ENCODE measurements around the gene PDGFB.

Gene PDGFB

DNA sequence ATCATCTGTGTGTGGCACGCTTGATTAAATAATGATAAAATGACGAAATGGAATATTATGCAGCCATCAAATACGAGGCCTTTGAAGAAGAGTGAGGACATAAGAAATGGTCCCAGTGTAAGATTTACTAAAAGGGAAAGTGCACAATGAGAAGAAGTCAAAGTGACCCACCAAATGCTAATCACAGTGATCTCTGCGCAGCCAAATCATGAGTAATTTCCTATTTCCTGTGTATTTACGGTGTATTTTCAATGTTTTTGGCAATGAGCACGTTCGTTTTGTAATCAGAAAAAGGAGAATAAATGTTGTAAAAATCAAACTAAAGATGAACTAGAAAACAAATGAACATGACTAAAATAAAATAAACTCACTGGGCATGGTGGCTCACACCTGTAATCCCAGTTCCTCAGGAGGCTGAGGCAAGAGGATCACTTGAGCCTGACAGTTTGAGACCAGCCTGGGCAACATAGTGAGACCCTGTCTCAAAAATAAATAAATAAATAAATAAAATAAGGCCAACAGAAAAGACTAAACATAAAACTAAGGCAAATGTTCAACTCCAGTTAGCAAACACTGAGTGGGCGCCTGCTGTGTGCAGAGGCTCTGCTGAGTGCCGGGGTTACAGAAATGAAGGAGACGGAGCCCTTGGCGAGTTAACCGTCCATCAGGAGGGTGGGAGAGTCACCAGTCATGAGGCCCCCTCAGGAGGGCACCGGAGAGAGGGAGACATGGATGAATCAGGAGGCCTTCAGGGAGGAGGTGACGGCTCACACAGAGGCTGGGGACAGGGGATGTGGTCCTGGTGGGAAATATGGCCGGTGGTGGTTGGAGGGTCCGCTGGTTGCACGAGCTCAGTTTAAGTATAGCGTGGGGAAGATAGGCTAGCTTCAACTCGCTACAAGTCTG lies 66.3 kb downstream of the PDGFB start:
- FAIRE-seq, result no peak
- DNase-seq (ENCODE audit: insufficient read length, low spot score), result no peak

DNA sequence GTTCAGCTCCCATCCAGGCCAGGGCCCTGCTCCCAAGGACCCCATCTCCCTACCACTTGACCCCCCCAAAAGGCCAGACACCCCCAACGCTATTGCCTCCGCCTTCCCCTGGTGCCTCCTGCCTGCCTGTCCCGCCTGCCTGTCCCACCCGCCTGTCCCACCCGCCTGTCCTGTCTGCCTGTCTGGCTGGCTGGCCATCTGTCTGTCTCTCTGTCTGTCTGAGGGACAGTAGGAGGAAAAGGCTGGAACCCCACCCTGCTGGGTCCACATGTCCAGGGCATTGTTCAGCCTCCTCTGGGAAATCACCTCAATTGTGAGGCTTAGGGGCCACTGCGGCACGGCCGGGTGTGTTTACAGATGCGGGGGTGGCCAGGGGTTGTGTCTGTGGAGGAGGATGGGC lies 67.0 kb downstream of the PDGFB start:
- no peak for DNase-seq (ENCODE audit: insufficient read length, low spot score)
- no peak for FAIRE-seq

DNA sequence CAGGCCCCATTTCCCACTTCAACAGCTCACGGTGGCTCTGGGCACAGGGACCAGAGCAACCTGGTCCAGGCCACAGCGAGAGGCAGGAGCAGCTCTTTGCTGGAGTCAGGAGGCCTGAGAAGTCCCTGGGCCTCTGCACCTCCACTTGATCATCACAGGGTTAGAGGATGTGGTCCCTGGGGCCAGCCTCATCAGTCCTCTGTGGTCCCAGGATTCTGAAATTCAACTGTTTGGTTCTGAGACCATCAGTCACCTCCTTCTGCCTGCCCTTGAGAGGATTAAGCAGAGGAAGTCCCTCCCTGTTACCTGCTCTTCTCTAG lies 67.4 kb downstream of the PDGFB start:
- FAIRE-seq (no peak), DNase-seq (ENCODE audit: insufficient read length, low spot score) (no peak)

DNA sequence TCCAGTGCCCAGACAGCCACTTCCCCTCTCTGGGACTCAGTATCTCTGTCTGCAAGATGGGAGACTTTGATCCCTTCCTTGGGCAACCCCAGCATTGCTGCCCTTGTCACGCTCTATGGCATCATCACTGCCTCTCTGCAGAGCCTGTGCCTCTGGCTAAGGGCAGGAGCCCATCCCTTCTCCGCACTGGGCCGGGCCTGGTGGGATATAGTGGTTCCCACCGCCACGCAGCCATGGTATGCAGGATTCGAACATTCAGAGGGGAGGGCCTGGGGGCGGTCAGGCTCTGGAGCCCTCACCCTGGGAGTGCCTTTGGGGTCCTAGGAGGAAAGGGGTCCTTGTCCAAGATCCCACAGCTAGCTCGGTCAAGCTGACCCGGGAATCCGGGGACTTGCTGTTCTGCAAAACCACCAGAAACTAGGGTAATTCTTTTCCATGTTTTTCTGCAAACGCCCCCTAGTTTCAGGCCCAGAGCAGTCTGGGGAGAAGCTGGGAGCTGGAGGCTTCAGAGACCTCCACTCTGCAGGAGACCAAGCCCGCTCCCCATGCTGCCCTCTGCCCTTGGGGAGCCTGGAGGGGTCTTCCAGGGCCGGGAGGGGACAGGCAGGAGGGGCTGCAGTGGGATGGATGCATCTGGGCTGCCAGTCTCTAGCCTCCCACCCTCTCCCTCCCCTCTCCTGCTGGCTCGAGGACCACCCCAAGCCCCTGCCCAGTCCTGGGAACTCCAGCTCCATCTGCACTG lies 67.9 kb downstream of the PDGFB start:
- FAIRE-seq, result no peak
- no peak for DNase-seq (ENCODE audit: insufficient read length, low spot score)

DNA sequence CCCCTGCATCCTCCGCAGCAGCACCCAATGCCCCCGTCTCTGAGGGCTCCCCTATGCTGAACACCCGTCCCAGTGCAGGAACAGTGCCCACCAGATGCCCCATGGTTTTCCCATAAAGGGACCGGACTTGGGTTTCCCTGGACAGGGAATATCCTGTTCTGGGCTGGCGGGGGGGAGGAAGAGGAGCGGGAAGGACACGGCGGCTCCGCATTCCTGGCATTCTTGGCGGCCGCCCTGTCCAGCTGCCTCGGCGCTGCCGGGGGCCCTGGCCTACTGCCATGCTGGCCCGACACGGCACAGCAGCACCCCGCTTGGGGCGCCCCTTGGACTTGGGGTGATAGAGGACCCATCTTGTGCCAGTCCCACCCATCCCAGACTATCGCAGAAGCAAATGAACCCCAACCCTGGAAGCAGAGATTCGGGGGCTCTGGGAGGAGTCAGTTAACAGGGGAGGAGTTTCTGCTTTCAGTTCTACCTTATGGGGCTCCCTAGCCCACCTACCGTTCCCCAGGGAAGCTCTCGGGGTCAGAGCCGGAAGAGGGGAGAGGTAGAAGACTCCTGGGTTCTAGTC lies 68.6 kb downstream of the PDGFB start:
- peak; percentile 68 for DNase-seq (ENCODE audit: insufficient read length, low spot score)
- FAIRE-seq, result peak; percentile 79

DNA sequence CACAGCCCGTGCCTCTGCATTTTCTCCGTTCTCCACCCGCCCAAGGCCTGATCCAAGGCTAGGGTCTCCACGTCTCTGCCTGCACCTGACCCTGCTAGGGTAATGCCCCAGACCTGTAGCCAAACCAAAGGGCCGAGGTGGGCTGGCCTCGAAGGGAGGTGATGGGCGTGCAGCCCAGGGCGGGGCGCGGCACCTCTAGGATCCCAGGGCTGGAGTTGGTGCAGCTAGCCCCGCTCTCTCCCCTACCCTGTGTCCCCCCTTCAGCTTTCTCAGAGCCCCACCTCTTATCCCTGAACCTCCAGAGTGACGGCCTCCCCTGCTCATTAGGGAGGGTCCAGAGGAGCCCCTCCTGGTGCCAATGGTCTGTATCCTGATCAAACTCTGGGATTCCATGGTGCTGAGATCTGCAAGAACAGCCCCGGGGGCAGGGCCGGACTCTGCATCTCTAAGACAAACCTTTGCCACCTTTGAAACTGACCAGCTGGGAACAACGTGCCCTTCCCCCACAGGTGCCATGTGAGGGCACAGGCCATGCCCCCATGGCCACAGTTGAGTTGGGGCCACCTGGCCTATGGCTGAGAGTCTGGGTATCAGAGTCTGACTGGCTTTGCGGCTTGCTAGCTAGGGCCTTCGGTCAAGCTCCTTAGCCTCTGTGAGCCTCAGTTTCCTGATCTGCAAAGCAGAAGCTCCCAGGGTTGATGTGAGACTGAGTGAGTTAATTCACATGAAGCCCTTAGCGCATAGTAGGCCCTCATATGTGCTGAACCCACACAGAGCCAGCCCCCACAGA lies 69.2 kb downstream of the PDGFB start:
- DNase-seq (ENCODE audit: insufficient read length, low spot score) (no peak), FAIRE-seq (no peak)

DNA sequence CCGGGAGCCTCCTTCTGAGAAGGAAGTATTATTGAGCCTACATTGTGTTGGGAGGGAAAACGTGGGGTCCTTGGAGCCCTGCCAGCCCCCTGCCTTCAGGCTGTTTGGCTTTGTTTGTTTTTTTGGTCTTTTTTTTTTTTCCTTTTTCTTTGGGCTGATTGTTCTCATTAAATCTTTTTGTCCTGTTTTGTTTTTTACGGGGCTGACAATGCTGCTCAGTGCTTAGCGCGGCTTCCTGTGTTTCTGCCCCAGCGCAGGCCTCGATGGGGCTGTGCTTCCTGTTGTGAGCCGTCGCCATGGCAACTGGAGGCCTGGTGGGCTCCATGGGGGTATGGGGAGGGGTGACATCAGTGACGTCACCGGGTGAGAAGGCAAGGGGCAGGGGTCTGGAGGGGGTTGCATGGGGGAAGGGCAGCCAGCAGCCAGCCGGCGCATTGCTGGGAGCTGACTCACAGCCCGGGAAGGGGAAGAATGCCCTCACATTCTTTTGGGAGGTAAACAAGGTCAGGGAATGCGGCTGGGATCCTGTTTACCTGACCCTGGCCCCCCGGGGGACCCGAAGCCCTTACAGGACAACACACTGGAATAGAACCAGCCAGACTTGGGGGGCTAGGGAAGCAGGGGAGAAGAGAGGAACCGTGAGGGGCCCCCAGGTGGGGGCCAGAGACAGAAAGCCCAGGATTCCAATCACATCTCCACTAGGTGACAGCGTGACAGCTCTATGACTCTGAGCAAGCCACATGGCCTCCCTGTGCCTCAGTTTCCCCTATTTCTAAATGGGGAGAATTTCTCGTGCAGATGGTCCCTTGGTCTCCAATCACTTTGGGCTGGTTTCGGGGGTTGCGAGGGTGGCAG lies 70.1 kb downstream of the PDGFB start:
- FAIRE-seq, result peak; percentile 96
- peak; percentile 87 for DNase-seq (ENCODE audit: insufficient read length, low spot score)

DNA sequence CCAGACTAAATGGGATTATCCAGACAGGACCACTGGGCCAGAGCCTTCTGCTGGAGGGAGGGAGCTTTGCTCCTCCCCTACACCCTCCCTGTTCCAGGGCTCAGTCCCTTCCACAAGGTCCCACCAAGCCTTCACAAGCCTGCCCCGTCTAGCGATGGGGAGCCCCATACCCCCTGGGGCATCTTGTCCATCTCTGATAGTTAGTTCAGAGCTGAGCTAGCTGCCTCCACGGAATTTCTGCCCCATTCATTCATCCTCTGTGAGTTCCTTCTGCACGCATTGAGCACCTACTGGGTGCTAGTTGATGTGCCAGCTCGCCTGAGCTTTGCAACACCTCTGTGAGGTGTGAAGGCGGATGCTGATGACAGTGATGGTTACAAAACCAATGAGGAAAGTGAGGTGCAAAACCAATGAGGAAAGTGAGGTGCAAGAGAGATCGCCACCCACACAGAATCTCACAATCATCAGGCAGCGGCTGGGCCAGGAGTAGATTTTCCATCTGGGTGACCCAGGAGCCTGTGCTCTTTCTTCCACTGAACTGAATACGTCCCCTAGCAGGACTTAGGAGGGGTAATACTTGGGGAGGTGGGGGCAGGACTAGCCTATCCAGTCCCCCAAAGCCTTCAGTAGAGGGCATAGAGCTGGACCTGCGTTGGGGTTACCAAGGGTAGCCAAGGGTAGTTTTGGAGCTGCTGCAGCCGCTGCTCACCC lies 70.8 kb downstream of the PDGFB start:
- no peak for DNase-seq (ENCODE audit: insufficient read length, low spot score)
- FAIRE-seq, result no peak
